K562 (cell line): Measurements from ENCODE around the gene TMEM25. TPM values are rescaled to one million over a fixed set of nuclear protein-coding genes. Genes with fewer than 3 reads are reported as not detected.

Source experiments
- E2F6 ChIP-seq, 2 experiments: IDR thresholded peaks; 2 replicates each; pipeline ENCODE4 v1.6.1; 2011; ENCODE audit warnings: borderline replicate concordance in 1 of 2, control low read depth in 1 of 2, low read depth in 1 of 2, low read length in 1 of 2, mild to moderate bottlenecking in 1 of 2, mixed read lengths in 1 of 2, moderate library complexity in 1 of 2; ENCODE audit not compliant: insufficient read depth in 1 of 2, insufficient read length in 1 of 2, poor library complexity in 1 of 2, severe bottlenecking in 1 of 2; ENCODE audit errors: extremely low read depth in 1 of 2
- ETV5 ChIP-seq: sonication (generic); formaldehyde crosslinking; IDR thresholded peaks from 2 replicates; pipeline ENCODE4 v1.4.0; 2020; ENCODE audit warnings: low read depth, mild to moderate bottlenecking, missing genetic modification reagents
- GABPA ChIP-seq: fragments of 200-800 bp; sonication (Bioruptor generic); conservative IDR thresholded peaks from 2 replicates; pipeline ENCODE4 v1.6.1; 2016; ENCODE audit warnings: low read depth, missing genetic modification characterization, missing compliant biosample characterization
- HIVEP1 ChIP-seq: fragments of 250-450 bp; sonication (Bioruptor Pico); IDR thresholded peaks from 2 replicates; pipeline ENCODE4 v1.4.0; 2020; ENCODE audit warnings: mild to moderate bottlenecking
- IRF2 ChIP-seq: sonication (generic); formaldehyde crosslinking; IDR thresholded peaks from 2 replicates; pipeline ENCODE4 v1.8.1; 2022; ENCODE audit warnings: mild to moderate bottlenecking, missing genetic modification reagents
- MLLT1 ChIP-seq, 2 experiments: fragments of 450-650 bp; IDR thresholded peaks; 2 replicates each; pipeline ENCODE4 v1.6.1; 2016
- MYC ChIP-seq, 2 experiments: fragments of 250-450 bp in 1 of 2; sonication (Bioruptor Pico) in 1 of 2; IDR thresholded peaks; 2 replicates each; pipeline versions ENCODE4 v1.5.1 to v1.6.1; 2012 to 2021; ENCODE audit warnings: low read depth in 2 of 2, borderline replicate concordance in 1 of 2, improper control_type of control experiment in 1 of 2, low read length in 1 of 2, mild to moderate bottlenecking in 1 of 2, moderate library complexity in 1 of 2
- NCOR1 ChIP-seq: fragments of 450-650 bp; IDR thresholded peaks from 2 replicates; pipeline ENCODE4 v1.6.1; 2016; ENCODE audit warnings: mild to moderate bottlenecking, moderate library complexity
- NFE2 ChIP-seq: IDR thresholded peaks from 2 replicates; pipeline ENCODE4 v1.6.1; 2014; ENCODE audit warnings: antibody characterized with exemption, low read depth
- NR2C1 ChIP-seq, 2 experiments: fragments of 450-650 bp; IDR thresholded peaks; 2 replicates each; pipeline ENCODE4 v1.6.1; 2017; ENCODE audit warnings: mild to moderate bottlenecking in 2 of 2, antibody characterized with exemption in 1 of 2, inconsistent platforms in 1 of 2, missing compliant biosample characterization in 1 of 2, missing genetic modification characterization in 1 of 2
- PTBP1 ChIP-seq: fragments of 200-400 bp; formaldehyde crosslinking; IDR thresholded peaks from 2 replicates; pipeline ENCODE4 v1.6.1; 2017; ENCODE audit warnings: low read depth, low read length
- TAF7 ChIP-seq: fragments of 450-650 bp; IDR thresholded peaks from 2 replicates; pipeline ENCODE4 v1.6.1; 2016; ENCODE audit warnings: missing genetic modification characterization, missing compliant biosample characterization
- TSHZ1 ChIP-seq: fragments of 250-450 bp; sonication (Bioruptor Pico); IDR thresholded peaks from 2 replicates; pipeline ENCODE4 v1.4.0; 2020; ENCODE audit warnings: mild to moderate bottlenecking, moderate library complexity
- ZBTB17 ChIP-seq: fragments of 450-650 bp; formaldehyde crosslinking; IDR thresholded peaks from 2 replicates; pipeline ENCODE4 v1.4.0; 2020; ENCODE audit warnings: mild to moderate bottlenecking
- ZNF165 ChIP-seq: fragments of 250-450 bp; sonication (Bioruptor Pico); IDR thresholded peaks from 2 replicates; pipeline ENCODE4 v1.4.0; 2020; ENCODE audit warnings: borderline replicate concordance
- ZNF316 ChIP-seq: fragments of 450-650 bp; IDR thresholded peaks from 2 replicates; pipeline ENCODE4 v1.6.1; 2016
- ZNF395 ChIP-seq: fragments of 200-800 bp; sonication (Bioruptor generic); IDR thresholded peaks from 2 replicates; pipeline ENCODE4 v1.6.1; 2017; ENCODE audit warnings: missing genetic modification characterization, missing compliant biosample characterization
- polyA plus RNA-seq, 8 experiments: library from polyadenylated mRNA; depleted of rRNA in 4 of 8; stranded (reverse) in 5 of 8; unstranded in 3 of 8; fragments of >200 nt; fragmentation: Nextera tagmentation in 2 of 8; fragmentation: Illumina TruSeq in 1 of 8; extraction: Ambion mirVana in 2 of 8; extraction: Trizol in 1 of 8; gene quantifications; 2 replicates each; pipeline versions ENCODE4 v1.2.1 to v1.2.3, GENCODE V29; 2011 to 2014; ENCODE audit warnings: inconsistent platforms in 1 of 8, missing spikeins in 1 of 8
- total RNA-seq, 7 experiments: library from RNA; depleted of rRNA in 6 of 7; stranded (reverse); fragments of >200 nt in 6 of 7; fragmentation: Illumina TruSeq in 2 of 7; extraction: Trizol in 2 of 7; gene quantifications; 2 replicates each; pipeline versions ENCODE4 v1.2.1 to v1.2.3, GENCODE V29; 2011 to 2021; ENCODE audit warnings: low replicate concordance in 1 of 7

TMEM25 gene
- total and polyA plus RNA-seq, 9 of the 15 experiments (the other 6 are each of a cell fraction or from before 2014, with no cell fraction given) = 0.34 to 3.8 (median 2.0) TPM

GRCh38 chr11:118572061-118572980 is 41.3 kb downstream of the TMEM25 start, which contains the start of gene ARCN1 (continued):
- 0 out of 4 replicates have a peak, but pooled peaks of 1 of the 2 experiments have one; percentile 11 for TF ChIP-seq MLLT1 (IDR thresholded peaks at IDR 0.05)
- 0 out of 2 replicates have a peak, but pooled peaks have one; percentile 19 for TF ChIP-seq ZBTB17 (CRISPR knock-in tag)
- TF ChIP-seq NFE2 = no peak
- 0 out of 2 replicates have a peak, but pooled peaks have one; percentile 74 for TF ChIP-seq IRF2 (CRISPR knock-in tag)
- peak; percentile 48; the same call in 1 of the 2 replicates for TF ChIP-seq ETV5 (CRISPR knock-in tag)
- TF ChIP-seq E2F6 (IDR thresholded peaks at IDR 0.05; ENCODE audit: borderline replicate concordance in 1 of 2, extremely low read depth in 1 of 2, insufficient read depth in 1 of 2, insufficient read length in 1 of 2, low read depth in 1 of 2, low read length in 1 of 2, poor library complexity in 1 of 2, severe bottlenecking in 1 of 2) = peak in 1 of 2 experiments; percentile 26
- peak; percentile 19; the same call in 1 of the 2 replicates for TF ChIP-seq NCOR1
- TF ChIP-seq GABPA (tag) = peak; percentile 91
- no peak for TF ChIP-seq TSHZ1
- peak; percentile 48; the same call in 1 of the 2 replicates for TF ChIP-seq MYC (IDR thresholded peaks at IDR 0.05; ENCODE audit: low read depth, low read length)
- TF ChIP-seq MYC (CRISPR knock-in tag; IDR thresholded peaks at IDR 0.05; ENCODE audit: borderline replicate concordance, low read depth) = 0 out of 2 replicates have a peak, but pooled peaks have one; percentile 42
- TF ChIP-seq PTBP1 = no peak
- TF ChIP-seq ZNF395 (CRISPR knock-in tag) = peak; percentile 49; the same call in 1 of the 2 replicates
- TF ChIP-seq TAF7 (tag) = peak; percentile 72; the same call in 1 of the 2 replicates
- TF ChIP-seq ZNF316 = peak; percentile 16; the same call in 1 of the 2 replicates
- TF ChIP-seq NR2C1 (IDR thresholded peaks at IDR 0.05) = peak; percentile 93
- TF ChIP-seq NR2C1 (tag; IDR thresholded peaks at IDR 0.05) = peak; percentile 93
- no peak for TF ChIP-seq HIVEP1 (CRISPR knock-in tag)
- no peak for TF ChIP-seq ZNF165 (CRISPR knock-in tag)
